Measurements from ENCODE around the gene COL21A1.

COL21A1 gene

DNA sequence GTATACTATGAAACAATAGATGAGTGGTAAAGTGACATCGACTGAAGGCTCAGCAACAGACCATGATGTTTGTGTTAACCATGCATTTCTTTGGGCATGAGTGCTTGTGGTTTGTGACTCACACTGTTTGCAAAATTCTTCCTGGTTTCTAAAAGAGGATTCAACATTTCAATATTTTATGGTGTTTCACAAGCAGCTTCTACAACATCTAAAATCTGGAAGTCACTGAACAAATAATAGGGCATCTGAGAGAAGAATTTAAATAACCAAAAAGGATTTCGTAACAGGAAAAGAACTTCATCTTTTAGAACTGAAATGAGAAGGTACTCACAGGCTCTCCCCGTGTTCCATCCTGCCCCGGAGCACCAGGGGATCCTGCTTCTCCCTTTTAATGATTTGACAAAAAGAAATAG, 146.2 kb downstream of the COL21A1 start:
- DNase-seq = no peak

DNA sequence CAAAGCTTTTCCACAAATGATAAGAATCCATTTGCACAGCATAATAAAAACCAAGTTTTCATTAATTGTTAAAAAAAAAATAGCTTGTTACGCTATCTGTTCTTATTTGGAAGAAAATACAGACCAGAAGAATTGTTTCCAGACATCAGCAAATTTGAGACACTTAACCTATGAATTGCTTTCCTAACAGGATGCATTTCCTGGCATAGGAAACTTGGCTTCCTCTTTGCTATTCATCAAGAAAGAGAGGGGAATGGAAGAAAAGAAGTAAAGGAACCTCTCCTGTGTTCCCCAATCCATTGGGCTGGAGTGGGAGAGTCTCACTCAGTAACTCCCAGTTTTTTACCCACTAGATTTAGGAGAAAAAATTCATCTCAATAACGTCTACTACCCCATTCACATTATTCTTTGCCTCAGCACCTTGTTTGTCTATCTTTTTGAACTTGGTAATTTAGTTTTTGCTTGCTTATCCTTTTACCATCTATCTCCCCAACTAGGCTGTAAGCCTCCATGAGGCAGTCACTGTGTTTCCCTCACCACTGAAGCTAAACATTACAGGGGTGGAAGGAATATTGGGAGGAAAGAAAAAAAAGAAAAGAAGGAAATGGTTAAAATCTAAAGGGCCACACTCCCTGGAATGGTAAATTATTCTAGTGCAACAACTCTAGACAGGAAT, 150.3 kb downstream of the COL21A1 start:
- no peak for DNase-seq

GRCh38 chr6:56096541-56096940, 150.8 kb downstream of the COL21A1 start:
- no peak for DNase-seq

DNA sequence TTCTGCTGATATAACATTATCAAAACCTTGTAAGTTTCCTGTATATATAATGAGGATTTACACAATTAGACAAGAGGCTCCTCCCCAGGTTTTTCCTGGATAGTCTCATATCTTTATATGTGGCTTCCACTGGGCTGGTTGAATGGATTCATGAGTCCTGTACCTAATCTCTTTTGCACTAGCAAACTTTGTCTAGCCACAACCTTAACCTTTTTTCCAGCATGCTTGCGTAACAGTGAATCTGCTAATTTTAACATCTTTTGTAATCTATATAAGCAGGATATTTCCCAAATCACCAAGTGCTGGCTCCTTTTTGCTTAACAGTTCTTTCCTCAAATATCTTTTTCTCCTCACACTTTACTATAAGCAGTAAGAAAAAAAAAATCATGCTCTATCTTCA, 153.6 kb downstream of the COL21A1 start:
- DNase-seq = no peak

DNA sequence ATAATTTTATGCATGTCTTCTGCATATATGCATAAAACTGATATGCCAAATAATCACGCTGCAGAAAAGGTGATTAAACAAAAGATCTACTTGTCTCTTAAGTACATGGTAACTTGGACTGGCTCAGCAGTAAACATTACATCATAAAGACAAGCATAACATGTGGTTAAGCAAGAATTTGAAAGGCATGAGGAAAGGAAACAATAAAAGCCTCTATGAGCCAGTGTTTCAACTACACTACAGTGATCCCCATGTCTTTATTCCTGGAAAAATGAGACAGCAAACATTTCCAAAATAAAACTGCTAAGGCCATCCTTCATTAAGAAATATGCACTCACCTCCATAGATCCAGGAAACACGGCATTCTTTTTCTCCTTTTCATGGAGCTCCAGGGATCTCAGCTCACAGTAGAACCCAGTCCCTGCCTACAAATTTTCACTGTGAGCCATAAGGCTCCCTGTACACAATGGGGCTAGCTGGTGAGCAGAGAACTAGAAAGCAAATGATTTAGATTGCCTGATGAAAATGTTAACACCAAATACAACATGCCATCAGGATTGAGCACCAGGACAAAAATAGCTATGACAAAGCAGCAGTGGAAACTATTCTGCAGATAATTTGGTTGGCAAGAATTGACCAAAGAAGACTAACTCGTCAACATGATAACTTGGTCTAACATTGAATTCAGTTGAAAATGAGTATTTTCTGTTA, 156.1 kb downstream of the COL21A1 start:
- DNase-seq = no peak

- DNase-seq = no peak
These were observed 158.7 kb downstream of the COL21A1 start for GRCh38 chr6:56088641-56089040.

DNA sequence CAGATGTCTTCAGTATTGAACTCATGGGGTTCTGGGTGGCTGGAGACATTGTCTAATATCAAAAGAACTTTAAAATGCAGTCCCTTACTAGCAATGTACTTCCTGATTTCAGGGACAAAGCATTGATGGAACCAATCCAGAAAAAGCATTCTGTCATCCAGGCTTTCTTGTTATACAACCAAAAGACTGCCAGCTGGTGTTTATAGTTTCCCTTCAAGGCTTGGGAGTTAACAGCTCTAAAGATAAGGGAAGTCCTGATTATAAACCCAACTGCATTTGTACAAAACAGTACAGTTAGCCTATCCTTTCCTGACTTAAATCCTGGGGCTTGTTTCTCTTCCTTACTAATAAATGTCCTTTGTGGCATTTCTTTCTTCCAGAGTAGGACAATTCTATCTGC, 160.0 kb downstream of the COL21A1 start:
- DNase-seq = no peak

DNA sequence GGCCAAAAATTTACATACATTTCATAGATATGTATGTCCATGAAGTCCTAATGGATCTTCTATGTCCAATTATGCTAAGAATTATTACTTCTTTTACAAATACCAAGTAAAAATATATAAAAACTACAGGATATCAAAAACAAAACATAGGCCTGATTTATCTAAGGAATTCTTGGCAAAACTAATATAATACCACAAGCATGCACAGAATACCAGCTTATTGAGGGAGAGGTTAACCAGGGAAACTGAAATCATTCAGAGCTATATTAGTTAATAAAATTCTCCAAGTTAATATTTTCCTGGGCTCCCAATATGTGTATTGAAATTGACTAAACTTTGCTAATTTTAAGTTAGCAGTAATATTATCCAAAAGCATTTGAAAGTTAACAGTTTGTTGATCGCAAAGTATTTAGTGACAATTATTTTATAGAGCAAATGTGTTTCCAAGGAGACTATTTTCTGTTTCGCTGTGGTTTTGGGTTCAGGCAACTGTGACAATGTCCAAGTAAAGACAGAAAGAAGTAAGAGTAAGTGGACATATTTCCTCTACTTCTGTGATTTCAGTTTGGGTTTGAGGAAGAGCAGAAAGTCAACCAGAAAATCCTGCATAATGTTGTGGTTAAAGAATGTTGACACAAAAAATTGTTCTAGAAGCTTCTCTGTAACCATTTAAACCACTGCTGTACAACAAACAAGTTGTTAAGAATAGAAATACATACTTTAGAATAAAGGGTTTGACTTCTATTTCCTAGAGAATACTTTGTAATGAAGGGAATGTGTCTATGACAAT, 167.4 kb downstream of the COL21A1 start:
- no peak for DNase-seq

DNA sequence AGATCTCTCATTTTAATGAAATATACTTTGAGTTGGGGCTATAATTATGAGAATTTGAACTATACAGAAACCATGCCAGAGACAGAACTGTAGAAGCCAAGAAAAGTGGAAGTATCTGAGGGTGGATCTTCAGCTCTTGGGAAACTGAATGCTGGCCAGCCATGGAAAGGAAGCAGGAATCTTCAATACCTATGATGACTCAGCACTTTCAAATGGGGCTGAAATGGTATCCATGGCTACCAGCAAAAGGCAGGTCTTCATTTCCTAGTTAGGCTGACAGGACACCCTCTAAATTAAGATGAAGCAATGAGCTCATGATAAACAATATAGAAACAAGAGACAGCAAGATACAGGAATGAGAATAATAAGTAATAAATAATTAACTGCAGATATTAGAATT, 171.3 kb downstream of the COL21A1 start:
- DNase-seq = no peak

DNA sequence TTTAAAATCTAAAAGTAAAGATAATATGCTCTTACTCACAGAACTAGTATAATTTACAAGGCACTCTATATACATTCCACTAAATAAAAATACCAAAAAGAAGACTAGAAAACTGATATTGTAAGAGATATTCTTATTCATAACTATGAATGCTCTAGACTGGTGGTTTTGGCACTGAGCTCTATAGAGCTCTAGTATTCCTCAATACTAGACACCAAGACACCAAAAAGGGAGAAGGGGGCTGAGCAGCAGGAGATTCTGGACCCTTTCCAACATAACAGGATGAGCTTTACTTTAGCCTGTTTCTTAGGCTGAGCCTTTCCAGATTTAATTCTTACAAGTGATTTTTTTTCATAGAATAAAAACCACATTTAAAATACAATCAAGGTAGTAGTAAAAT, 173.6 kb downstream of the COL21A1 start:
- no peak for DNase-seq

DNA sequence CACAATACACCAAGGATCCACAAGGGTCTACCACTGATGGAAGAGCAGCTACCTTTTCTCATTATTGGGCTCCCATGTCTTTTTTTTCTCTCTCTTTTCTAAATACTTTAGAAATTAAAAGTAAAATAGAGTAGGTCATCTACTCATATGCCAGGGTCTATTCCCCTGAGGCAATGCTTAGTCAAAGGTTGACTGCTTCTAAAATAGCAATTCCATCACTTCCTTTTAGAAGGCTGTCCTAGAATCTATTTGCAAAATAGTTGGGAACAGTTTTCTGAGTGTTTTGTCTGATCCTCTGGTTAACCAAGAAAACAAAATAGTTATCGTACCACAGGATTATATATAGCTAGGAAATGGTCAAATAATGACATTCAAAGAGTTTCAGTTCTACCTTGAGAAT, 174.1 kb downstream of the COL21A1 start:
- no peak for DNase-seq

GRCh38 chr6:56072856-56073255, 174.5 kb downstream of the COL21A1 start:
- DNase-seq = no peak

DNA sequence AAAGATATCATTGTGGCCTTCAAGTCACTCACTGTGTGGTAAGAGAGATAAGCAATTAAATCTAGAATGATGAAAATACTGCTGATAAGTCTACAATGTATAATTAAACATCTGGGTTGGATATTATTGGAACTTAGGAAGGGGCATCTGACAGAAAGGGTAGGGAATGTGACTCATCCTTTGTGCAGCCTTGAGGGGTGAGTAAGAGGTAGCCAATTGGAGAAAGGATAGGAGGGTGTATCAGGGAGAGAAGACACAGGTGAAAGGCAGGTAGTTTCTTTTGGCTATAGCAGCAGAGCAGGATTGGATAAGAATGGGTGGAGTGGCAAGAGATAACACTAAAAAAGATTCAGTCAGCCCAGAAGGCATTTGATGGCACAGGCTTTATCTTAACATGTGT, 182.0 kb downstream of the COL21A1 start:
- no peak for DNase-seq

- DNase-seq = peak; percentile 70
These were observed 184.5 kb downstream of the COL21A1 start for GRCh38 chr6:56062836-56063235.

GRCh38 chr6:56058636-56059035, 188.7 kb downstream of the COL21A1 start:
- DNase-seq = no peak

DNA sequence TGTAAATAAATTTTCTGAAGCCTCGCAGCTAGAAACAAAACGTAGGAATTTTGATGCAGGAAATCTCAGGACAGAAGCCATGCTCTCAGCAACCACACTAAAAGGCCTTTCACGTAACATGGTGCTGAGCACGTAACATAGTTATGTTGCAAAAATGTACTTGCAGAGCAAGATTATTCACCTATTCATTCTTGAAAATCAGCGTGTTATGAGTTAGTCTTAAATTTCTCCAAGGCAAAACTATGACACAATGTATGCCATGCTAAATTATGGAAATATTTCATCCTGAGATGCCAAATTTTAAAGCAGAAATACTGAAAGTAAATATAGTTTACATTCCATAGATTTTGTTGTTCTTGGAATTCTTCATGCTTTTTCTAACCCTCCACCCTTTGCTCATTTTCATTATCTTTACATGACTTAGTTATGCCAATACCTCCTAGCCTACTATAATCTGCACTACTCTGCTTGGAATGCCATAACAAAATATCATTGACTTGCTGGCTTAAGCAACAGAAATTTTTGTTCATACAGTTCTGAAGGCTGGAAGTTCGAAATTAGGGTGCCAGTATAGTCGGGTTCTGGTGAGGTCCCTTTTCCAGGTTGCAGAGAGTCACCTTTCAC, 192.2 kb downstream of the COL21A1 start:
- DNase-seq = no peak

DNA sequence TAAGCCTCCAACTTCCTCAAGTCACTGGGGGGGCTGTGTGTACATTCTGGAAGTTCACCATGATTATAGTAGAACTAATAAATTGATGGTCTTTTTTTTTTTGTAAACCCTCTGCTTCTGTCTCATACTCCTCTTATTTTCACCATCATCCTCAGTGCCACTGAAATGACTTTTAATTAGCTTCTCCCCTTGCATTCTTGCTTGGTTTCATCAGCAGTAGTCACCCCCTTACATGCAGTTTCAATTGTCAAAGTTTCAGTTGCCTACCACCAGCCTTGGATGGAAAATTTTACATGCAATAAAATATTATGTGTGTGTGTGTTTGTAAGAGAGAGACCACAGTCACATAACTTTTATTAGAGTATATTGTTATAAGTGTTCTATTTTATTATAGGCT, 196.2 kb downstream of the COL21A1 start:
- no peak for DNase-seq

- DNase-seq = no peak
These were observed 196.7 kb downstream of the COL21A1 start for GRCh38 chr6:56050530-56051201.

GRCh38 chr6:56048601-56049000, 198.8 kb downstream of the COL21A1 start:
- DNase-seq = no peak

GRCh38 chr6:56047931-56048540, 199.3 kb downstream of the COL21A1 start:
- no peak for DNase-seq

DNA sequence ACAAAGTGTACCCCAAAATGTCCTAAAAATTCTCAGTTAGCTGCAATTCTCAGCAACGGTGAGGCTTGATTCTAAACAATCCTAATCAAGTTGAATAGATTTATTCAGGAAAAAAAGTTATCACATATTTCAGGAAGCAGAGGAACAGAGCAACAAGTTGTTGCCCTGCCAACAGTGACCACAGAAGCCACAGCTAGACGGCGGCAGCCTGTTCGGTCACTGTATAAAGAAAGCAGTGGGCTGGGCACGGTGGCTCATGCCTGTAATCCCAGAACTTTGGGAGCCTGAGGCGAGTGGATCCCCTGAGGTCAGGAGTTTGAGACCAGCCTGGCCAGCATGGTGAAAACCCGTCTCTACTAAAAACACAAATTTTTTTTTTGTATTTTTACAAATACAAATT, 200.8 kb downstream of the COL21A1 start:
- peak; percentile 74 for DNase-seq

GRCh38 chr6:56043761-56044160, 203.6 kb downstream of the COL21A1 start:
- no peak for DNase-seq
